HepG2 (cell line): ENCODE results near the gene IL1RL2. TPM values are rescaled to one million over a fixed set of nuclear protein-coding genes. Genes with fewer than 3 reads are reported as not detected.

Experiments used
- ATAC-seq: fragments of 200-7000 bp; cut with Tn5 transposase; 3 replicates; pipeline ENCODE4 v1.9.1; 2020; ENCODE audit warnings: mild to moderate bottlenecking, moderate library complexity
- BruUV-seq: library from RNA; stranded (reverse); fragments of 400-500 nt; replicated peaks from 2 replicates; lab custom pipeline; 2021; lab: Mats Ljungman, UMichigan
- CTCF ChIA-PET: fragments of 300-600 bp; formaldehyde crosslinking; extraction: SDS; loops from one replicate; lab custom pipeline; 2021; ENCODE audit warnings: low total read pairs, inconsistent platforms, low intra/inter-chr PET ratio; lab: Yijun Ruan, JAX
- POLR2A ChIA-PET: fragments of 350-600 bp; sonication (Branson Sonifier 250); formaldehyde crosslinking; loops from one replicate; lab custom pipeline; 2020; ENCODE audit warnings: antibody characterized with exemption, inconsistent platforms; lab: Yijun Ruan, JAX
- DNase-seq: peaks from one replicate; pipeline ENCODE4 v3.0.0-alpha.2; 2015; ENCODE audit warnings: low spot score
- FAIRE-seq: peaks from 3 replicates; lab custom pipeline; 2011; peaks lifted over from hg19 to GRCh38; lab: Jason Lieb, UNC
- H2AFZ ChIP-seq: one replicate; pipeline ENCODE4 v1.6.1; 2011; ENCODE audit warnings: low read length, inconsistent platforms
- H3K27ac ChIP-seq: fragments of 300-600 bp; 3 replicates; pipeline ENCODE4 v1.8.0; 2011; ENCODE audit warnings: mixed run types, mild to moderate bottlenecking, mixed read lengths, low read length, inconsistent platforms; ENCODE audit not compliant: insufficient read depth; ENCODE audit errors: extremely low read length
- H3K27me3 ChIP-seq, 2 experiments: fragments of 200-600 bp in 1 of 2; 2 replicates in 1 of 2; 3 replicates in 1 of 2; pipeline versions ENCODE4 v1.6.0 to v1.8.0; 2011; ENCODE audit warnings: low read length in 2 of 2, mild to moderate bottlenecking in 2 of 2, moderate library complexity in 2 of 2, inconsistent platforms in 1 of 2; ENCODE audit not compliant: insufficient read depth in 2 of 2, control insufficient read depth in 1 of 2
- H3K36me3 ChIP-seq, 2 experiments: fragments of 200-600 bp in 1 of 2; replicated peaks in 1 of 2; 2 replicates in 1 of 2; 3 replicates in 1 of 2; pipeline versions ENCODE4 v1.5.1 to v1.8.0; 2011; ENCODE audit warnings: low read length in 2 of 2, inconsistent platforms in 1 of 2; ENCODE audit not compliant: insufficient read depth in 2 of 2, control insufficient read depth in 1 of 2
- H3K4me1 ChIP-seq: 2 replicates; pipeline ENCODE4 v1.5.1; 2012; ENCODE audit warnings: low read length, inconsistent platforms; ENCODE audit not compliant: insufficient read depth
- H3K4me2 ChIP-seq: 2 replicates; pipeline ENCODE4 v1.6.0; 2011; ENCODE audit warnings: low read depth, low read length, inconsistent platforms
- H3K4me3 ChIP-seq, 3 experiments: fragments of 200-600 bp in 1 of 3; sonication (generic), shearing (Covaris generic) in 1 of 3; replicated peaks in 1 of 3; 2 replicates each; pipeline ENCODE4 v1.5.1; 2011 to 2016; ENCODE audit warnings: low read length in 3 of 3, inconsistent platforms in 2 of 3, low read depth in 2 of 3, mild to moderate bottlenecking in 2 of 3, control low read depth in 1 of 3, mixed read lengths in 1 of 3; ENCODE audit not compliant: insufficient read depth in 1 of 3
- H3K79me2 ChIP-seq: one replicate; pipeline ENCODE4 v1.6.1; 2011; ENCODE audit warnings: low read length, inconsistent platforms; ENCODE audit not compliant: insufficient read depth
- H3K9ac ChIP-seq: 2 replicates; pipeline ENCODE4 v1.6.0; 2011; ENCODE audit warnings: mild to moderate bottlenecking, low read depth, low read length, inconsistent platforms; ENCODE audit not compliant: insufficient read depth
- H3K9me3 ChIP-seq: 2 replicates; pipeline ENCODE4 v1.5.1; 2012; ENCODE audit warnings: mild to moderate bottlenecking, low read length
- H4K20me1 ChIP-seq: 2 replicates; pipeline ENCODE4 v1.6.0; 2011; ENCODE audit warnings: inconsistent platforms, mild to moderate bottlenecking, low read length, moderate library complexity; ENCODE audit not compliant: insufficient read depth
- DDIT3 ChIP-seq: sonication (generic); formaldehyde crosslinking; IDR thresholded peaks from 2 replicates; pipeline ENCODE4 v1.4.0; 2020; ENCODE audit warnings: mild to moderate bottlenecking, missing genetic modification reagents
- FOXC1 ChIP-seq: sonication (generic); formaldehyde crosslinking; IDR thresholded peaks from 2 replicates; pipeline ENCODE4 v1.8.0; 2022; ENCODE audit warnings: mild to moderate bottlenecking, missing genetic modification reagents, borderline replicate concordance
- ISL2 ChIP-seq: sonication (generic); formaldehyde crosslinking; IDR thresholded peaks from 2 replicates; pipeline ENCODE4 v1.5.0; 2020; ENCODE audit warnings: missing genetic modification reagents
- LBX2 ChIP-seq: sonication (generic); formaldehyde crosslinking; IDR thresholded peaks from 2 replicates; pipeline ENCODE4 v1.5.0; 2020; ENCODE audit warnings: missing genetic modification reagents, mild to moderate bottlenecking, borderline replicate concordance
- MAFK ChIP-seq, 2 experiments: IDR thresholded peaks in 1 of 2; conservative IDR thresholded peaks in 1 of 2; 2 replicates each; pipeline ENCODE4 v1.6.1; 2011; ENCODE audit warnings: improper control_type of control experiment in 2 of 2, low read length in 2 of 2
- MXD3 ChIP-seq: IDR thresholded peaks from 2 replicates; pipeline ENCODE4 v1.6.1; 2016; ENCODE audit warnings: mild to moderate bottlenecking, missing biosample characterization, missing genetic modification reagents
- RNF2 ChIP-seq: fragments of 450-650 bp; conservative IDR thresholded peaks from 2 replicates; pipeline ENCODE4 v1.6.1; 2016; ENCODE audit warnings: low read depth
- SIX4 ChIP-seq: sonication (generic); formaldehyde crosslinking; IDR thresholded peaks from 2 replicates; pipeline ENCODE4 v1.4.0; 2020; ENCODE audit warnings: missing genetic modification reagents
- ZNF329 ChIP-seq: sonication (generic); formaldehyde crosslinking; IDR thresholded peaks from 2 replicates; pipeline ENCODE4 v1.9.0; 2021; ENCODE audit warnings: low read depth, mild to moderate bottlenecking, missing genetic modification reagents
- ZNF407 ChIP-seq: sonication (generic); formaldehyde crosslinking; IDR thresholded peaks from one replicate; pipeline ENCODE4 v1.5.1; 2020; ENCODE audit warnings: mild to moderate bottlenecking, missing genetic modification reagents; ENCODE audit errors: not compliant biosample characterization
- WGBS: methylation state at CpG from one replicate; pipeline ENCODE4 v1.1.6; 2017; ENCODE audit warnings: low lambda C conversion rate; 5-methylcytosine and 5-hydroxymethylcytosine counted together
- in situ Hi-C: cut with HindIII; loops from 2 replicates; pipeline ENCODE4 v1.10.0; 2017; ENCODE audit warnings: low pct_unique_long_range_greater_than_20kb; ENCODE audit not compliant: extremely low pct_ligation_motif_present
- intact Hi-C: fragments of 100-400 bp; cut with micrococcal nuclease; formaldehyde crosslinking; loops from one replicate; pipeline ENCODE4 v1.10.0; 2022; ENCODE audit not compliant: unreplicated experiment
- polyA plus RNA-seq, 8 experiments: library from polyadenylated mRNA; depleted of rRNA in 3 of 8; stranded (reverse) in 7 of 8; unstranded in 1 of 8; fragments of >200 nt; fragmentation: Illumina TruSeq in 4 of 8; extraction: Trizol in 4 of 8; gene quantifications; 2 replicates each; pipeline versions ENCODE4 v1.2.1 to v1.2.3, GENCODE V29; 2011 to 2016; ENCODE audit warnings: low read depth in 4 of 8, missing spikeins in 1 of 8, mixed read lengths in 1 of 8; ENCODE audit not compliant: insufficient read depth in 1 of 8
- total RNA-seq, 5 experiments: library from RNA; depleted of rRNA; stranded (reverse); fragments of >200 nt; fragmentation: Illumina TruSeq; extraction: Trizol; gene quantifications; 2 replicates each; pipeline ENCODE4 v1.2.3, GENCODE V29; 2016; ENCODE audit warnings: low read depth in 1 of 5

Gene IL1RL2
- total and polyA plus RNA-seq, 2 of the 13 experiments (the other 11 are each of a cell fraction or from before 2014, with no cell fraction given), result 0.03 TPM; not detected in 1

GRCh38 chr2:102145107-102145506 is 41.7 kb upstream of the IL1RL2 start:
- Histone ChIP-seq H4K20me1 (no peaks in the 10 kb centered on the region), H3K27ac (no peak overlapping the region), H3K9me3 (peaks cover 4% of the 10 kb centered on the region; the same call in 1 of the 2 replicates), H2AFZ (no peak overlapping the region), H3K27me3 (no peaks in the 10 kb centered on the region; a peak in 1 of 5 replicates), H3K79me2 (peaks cover 82% of the 10 kb centered on the region), H3K4me3 (no peak overlapping the region), H3K4me1 (peaks cover 88% of the 10 kb centered on the region), H3K4me2 (peak overlapping the region; percentile 98; the same call in 1 of the 2 replicates), H3K9ac (no peak overlapping the region), H3K36me3 (peaks cover 11 to 46% of the 10 kb centered on the region in 2 experiments)
- in situ Hi-C loops, result no loop called here
- no peak for FAIRE-seq
- DNase-seq, result no peak
- intact Hi-C loops, result no loop called here
- ChIA-PET CTCF (no interaction called here), POLR2A (interaction anchor here (1.9 to 5.4 kb wide), 4 partner anchors 9 to 75 kb away, joined by 6 to 128 read pairs (median 52); no protein-coding TSS in a partner anchor)
- no peak for ATAC-seq
- WGBS, result 91% methylated on average over 4 of the region's 4 CpGs
- no TSS peak for BruUV-seq
- TF ChIP-seq SIX4 (CRISPR knock-in tag) (no peak), MAFK (conservative IDR thresholded peaks at IDR 0.05 in 1 of 2, IDR thresholded peaks at IDR 0.05 in 1 of 2; ENCODE audit: low read length in 2 of 2) (peak; percentile 67 to 71), ISL2 (CRISPR knock-in tag) (no peak), FOXC1 (CRISPR knock-in tag) (no peak), RNF2 (no peak), LBX2 (CRISPR knock-in tag) (no peak), DDIT3 (CRISPR knock-in tag) (no peak), ZNF407 (CRISPR knock-in tag) (no peak), ZNF329 (CRISPR knock-in tag) (no peak), MXD3 (0 out of 2 replicates have a peak, but pooled peaks have one; percentile 19)
